Peyer's patch (tissue), 4 donors: ENCODE results near the gene LRP10. TPM values are rescaled to one million over a fixed set of nuclear protein-coding genes. Genes with fewer than 3 reads are reported as not detected.

Source experiments
- DNase-seq, 3 donors: peaks; one replicate each; pipeline ENCODE4 v3.0.0-alpha.2; 2017 to 2019
- H3K27ac ChIP-seq, 4 donors: fragments of 200-600 bp; sonication (generic); one replicate each; pipeline ENCODE4 v1.5.1; 2016 to 2019
- H3K27me3 ChIP-seq, 2 donors: fragments of 200-600 bp; sonication (generic); one replicate each; pipeline ENCODE4 v1.5.1; 2019
- H3K36me3 ChIP-seq, 3 donors: fragments of 200-600 bp; sonication (generic); one replicate each; pipeline ENCODE4 v1.5.1; 2016 to 2019
- H3K4me1 ChIP-seq, 4 donors: fragments of 200-600 bp; sonication (generic); one replicate each; pipeline ENCODE4 v1.5.1; 2016 to 2019
- H3K4me3 ChIP-seq, 4 donors: fragments of 200-600 bp; sonication (generic); 1 replicate in 3 of 4; 2 replicates in 1 of 4; pipeline ENCODE4 v1.5.1; 2016 to 2019; ENCODE audit warnings: mild to moderate bottlenecking in 1 of 4
- H3K9me3 ChIP-seq, 4 donors: fragments of 200-600 bp; sonication (generic); one replicate each; pipeline ENCODE4 v1.5.1; 2016 to 2019; ENCODE audit warnings: mild to moderate bottlenecking in 1 of 4
- CTCF ChIP-seq, 6 experiments: fragments of 450-650 bp in 4 of 6; fragments of 200-600 bp in 2 of 6; sonication (generic) in 1 of 6; IDR thresholded peaks; one replicate each; pipeline ENCODE4 v1.5.1; 2017 to 2019; ENCODE audit warnings: antibody characterized with exemption in 6 of 6, mild to moderate bottlenecking in 3 of 6, moderate library complexity in 1 of 6
- POLR2A ChIP-seq, 2 donors: fragments of 450-650 bp; IDR thresholded peaks; one replicate each; pipeline ENCODE4 v1.5.1; 2017; ENCODE audit warnings: antibody characterized with exemption in 2 of 2, mild to moderate bottlenecking in 2 of 2, moderate library complexity in 2 of 2
- total RNA-seq, 4 donors: library from RNA; depleted of rRNA; stranded (reverse); fragments of >200 nt; gene quantifications; one replicate each; pipeline ENCODE4 v1.1.0, GENCODE V29; 2016

Gene LRP10
- total RNA-seq, 4 donors from 2014 or later: 69.3 to 250 (median 221) TPM

GRCh38 chr14:22837114-22837749, 34.3 kb upstream of the LRP10 start:
- peak in 2 of 3 donors; percentile 69 to 76 for DNase-seq
- TF ChIP-seq POLR2A (IDR thresholded peaks at IDR 0.05) (peak in 1 of 2 donors; percentile 35), CTCF (IDR thresholded peaks at IDR 0.05) (peak in 1 of 6 experiments; percentile 10)

GRCh38 chr14:22837750-22838538, 33.6 kb upstream of the LRP10 start:
- TF ChIP-seq CTCF (IDR thresholded peaks at IDR 0.05) (no peak), POLR2A (IDR thresholded peaks at IDR 0.05) (no peak)
- H3K27ac ChIP-seq: peak overlapping the region; percentile 74 to 94 (median 88)
- peaks cover 0 to 31% (median 0%) of the 10 kb centered on the region in 3 donors for H3K36me3 ChIP-seq
- no peaks in the 10 kb centered on the region for H3K27me3 ChIP-seq
- H3K4me3 ChIP-seq: peak overlapping the region; percentile 46 to 86 (median 72)
- peaks cover 0 to 29% (median 4%) of the 10 kb centered on the region in 4 donors for H3K4me1 ChIP-seq
- H3K9me3 ChIP-seq: no peaks in the 10 kb centered on the region
- DNase-seq: peak in 2 of 3 donors; percentile 56 to 70

More at GRCh38 chr14:22837114-22837749, 34.3 kb upstream of the LRP10 start:
- Histone ChIP-seq H3K9me3 (no peaks in the 10 kb centered on the region), H3K27ac (peak overlapping the region; percentile 74 to 94 (median 88)), H3K4me3 (peak overlapping the region; percentile 46 to 86 (median 72)), H3K27me3 (no peaks in the 10 kb centered on the region), H3K36me3 (peaks cover 0 to 24% (median 0%) of the 10 kb centered on the region in 3 donors), H3K4me1 (peaks cover 0 to 29% (median 4%) of the 10 kb centered on the region in 4 donors)

- no peak for TF ChIP-seq CTCF (IDR thresholded peaks at IDR 0.05)
- no peak for TF ChIP-seq POLR2A (IDR thresholded peaks at IDR 0.05)
- H3K9me3 ChIP-seq: no peaks in the 10 kb centered on the region
- peak overlapping the region; percentile 46 to 86 (median 72) for H3K4me3 ChIP-seq
- H3K36me3 ChIP-seq: peaks cover 0 to 34% (median 0%) of the 10 kb centered on the region in 3 donors
- H3K27me3 ChIP-seq: no peaks in the 10 kb centered on the region
- H3K27ac ChIP-seq: peak overlapping the region; percentile 74 to 94 (median 88)
- H3K4me1 ChIP-seq: peaks cover 0 to 29% (median 4%) of the 10 kb centered on the region in 4 donors
- DNase-seq: peak in 1 of 3 donors; percentile 50
Observed at GRCh38 chr14:22838631-22839041, 32.9 kb upstream of the LRP10 start.

- peaks cover 0 to 34% (median 0%) of the 10 kb centered on the region in 3 donors for H3K36me3 ChIP-seq
- no peaks in the 10 kb centered on the region for H3K27me3 ChIP-seq
- peak overlapping the region; percentile 74 to 94 (median 88) for H3K27ac ChIP-seq
- TF ChIP-seq POLR2A (IDR thresholded peaks at IDR 0.05) (peak in 1 of 2 donors; percentile 20), CTCF (IDR thresholded peaks at IDR 0.05) (no peak)
- H3K4me1 ChIP-seq: peaks cover 0 to 29% (median 4%) of the 10 kb centered on the region in 4 donors
- peak overlapping the region; percentile 46 to 86 (median 72) for H3K4me3 ChIP-seq
- peak in 2 of 3 donors; percentile 47 to 65 for DNase-seq
- H3K9me3 ChIP-seq: no peaks in the 10 kb centered on the region
Observed at GRCh38 chr14:22839159-22839779, 32.3 kb upstream of the LRP10 start.

- DNase-seq: peak in 1 of 3 donors; percentile 21
- peaks cover 0 to 53% (median 0%) of the 10 kb centered on the region in 3 donors for H3K36me3 ChIP-seq
- TF ChIP-seq CTCF (IDR thresholded peaks at IDR 0.05): no peak
- peak overlapping the region in 1 of 4 donors; percentile 25 for H3K27ac ChIP-seq
- H3K4me3 ChIP-seq: no peak overlapping the region
- peaks cover 0 to 37% (median 4%) of the 10 kb centered on the region in 4 donors for H3K4me1 ChIP-seq
- H3K9me3 ChIP-seq: no peaks in the 10 kb centered on the region
- H3K27me3 ChIP-seq: no peaks in the 10 kb centered on the region
Observed at GRCh38 chr14:22841311-22841710, 30.2 kb upstream of the LRP10 start.
